Measurements from ENCODE around the gene RAET1E. TPM values are rescaled to one million over a fixed set of nuclear protein-coding genes. Genes with fewer than 3 reads are reported as not detected.
A peak's percentile ranks its signal among the peaks of the same experiment; 100 is the strongest.
"Not testable (repeated sequence)": the region's sequence is repeated elsewhere in the genome, so short reads cannot be mapped to it uniquely, and the experiment has no call there.

The RAET1E gene, protein sequence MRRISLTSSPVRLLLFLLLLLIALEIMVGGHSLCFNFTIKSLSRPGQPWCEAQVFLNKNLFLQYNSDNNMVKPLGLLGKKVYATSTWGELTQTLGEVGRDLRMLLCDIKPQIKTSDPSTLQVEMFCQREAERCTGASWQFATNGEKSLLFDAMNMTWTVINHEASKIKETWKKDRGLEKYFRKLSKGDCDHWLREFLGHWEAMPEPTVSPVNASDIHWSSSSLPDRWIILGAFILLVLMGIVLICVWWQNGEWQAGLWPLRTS
- not detected for total RNA-seq

DNA sequence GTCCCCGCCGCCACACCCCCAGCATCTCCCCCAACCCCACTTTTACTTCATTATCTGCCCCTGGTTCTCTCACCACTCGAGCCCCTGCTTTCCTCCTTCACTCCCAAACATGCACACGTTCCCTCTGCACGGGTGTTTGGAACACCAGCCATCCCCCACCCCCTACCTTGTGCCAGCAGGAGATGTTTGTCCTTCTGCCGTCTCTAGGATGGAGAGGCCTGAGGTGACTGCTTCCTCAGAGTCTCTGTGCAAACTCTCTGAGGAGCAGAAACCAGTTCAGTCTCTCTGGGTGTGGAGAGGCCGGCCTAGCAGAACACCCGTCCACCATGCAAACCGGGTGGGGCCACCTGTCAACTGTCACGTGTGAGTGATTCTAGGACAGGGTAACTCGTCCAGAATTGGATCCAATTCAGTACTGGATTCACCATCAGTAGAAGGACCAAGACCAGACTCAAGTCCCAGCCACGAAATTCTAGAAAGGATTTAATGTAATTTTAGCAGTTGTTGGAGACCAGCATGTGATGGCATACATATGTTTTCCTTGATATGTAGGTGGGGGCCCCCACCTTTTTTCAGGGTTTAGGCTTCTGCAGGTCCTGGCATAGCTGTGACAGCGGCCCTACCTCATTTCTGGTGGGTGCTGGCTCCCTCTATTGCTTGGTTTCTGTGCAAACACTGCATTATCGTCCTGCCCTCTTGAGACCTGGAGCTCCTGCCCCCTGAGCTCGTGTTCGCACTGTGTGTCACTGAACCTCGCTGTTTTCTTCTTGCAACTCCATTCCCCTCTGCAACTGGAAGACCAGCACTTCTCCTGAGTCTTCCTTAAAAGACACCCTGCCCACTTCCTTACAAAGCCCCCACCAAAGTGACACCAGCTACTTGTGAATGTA is at the start of gene RAET1E:
Gene RAET1E, minus strand, starts transcription at position 259 of the 890 bp plus-strand sequence. CDS start 7,212 bp downstream, outside the sequence.
- no peak for DNase-seq (ENCODE audit: low spot score)
- no peak for ATAC-seq

DNA sequence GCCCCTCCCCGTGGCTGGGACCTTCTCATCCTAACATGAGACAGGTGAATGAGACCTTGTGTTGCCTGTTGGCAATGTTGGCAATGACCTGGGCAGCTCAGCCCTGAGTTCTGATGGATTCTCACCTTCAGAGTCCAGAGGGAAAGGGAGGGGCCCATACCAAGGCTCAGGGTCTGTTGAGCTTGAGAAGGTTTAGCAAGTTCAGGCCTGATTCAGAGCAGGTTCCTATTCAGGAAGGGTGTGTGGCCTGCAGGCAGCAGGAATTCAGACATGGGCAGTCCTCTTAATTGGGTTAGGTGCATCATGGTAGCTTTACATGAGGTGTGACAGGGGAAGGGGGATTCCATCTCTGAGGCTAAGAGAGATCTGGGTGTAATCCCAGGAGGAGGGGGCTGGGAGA is 49.6 kb upstream of the RAET1E start:
- DNase-seq (ENCODE audit: low spot score); ATAC-seq: not testable (repeated sequence)

DNA sequence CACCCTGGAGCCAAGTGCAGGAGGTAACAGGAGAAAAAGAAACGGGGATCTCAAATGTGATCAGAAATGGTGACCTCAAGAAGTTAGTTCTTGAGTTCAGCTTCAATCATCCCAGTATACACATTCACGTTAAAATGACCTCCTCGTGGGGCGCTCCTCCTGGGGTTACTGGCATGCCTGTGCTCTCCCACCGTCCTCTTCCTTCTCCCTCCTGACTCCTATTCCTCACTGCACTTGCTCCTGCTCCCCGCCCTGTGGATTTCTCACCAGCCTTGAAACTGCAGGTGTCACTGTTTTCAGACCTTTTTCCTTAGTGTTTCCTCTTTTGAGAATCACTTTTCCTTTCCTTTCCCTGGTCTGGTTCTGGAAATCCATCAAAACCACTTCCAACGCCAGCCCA is 48.7 kb upstream of the RAET1E start:
- not testable (repeated sequence) for DNase-seq (ENCODE audit: low spot score)

DNA sequence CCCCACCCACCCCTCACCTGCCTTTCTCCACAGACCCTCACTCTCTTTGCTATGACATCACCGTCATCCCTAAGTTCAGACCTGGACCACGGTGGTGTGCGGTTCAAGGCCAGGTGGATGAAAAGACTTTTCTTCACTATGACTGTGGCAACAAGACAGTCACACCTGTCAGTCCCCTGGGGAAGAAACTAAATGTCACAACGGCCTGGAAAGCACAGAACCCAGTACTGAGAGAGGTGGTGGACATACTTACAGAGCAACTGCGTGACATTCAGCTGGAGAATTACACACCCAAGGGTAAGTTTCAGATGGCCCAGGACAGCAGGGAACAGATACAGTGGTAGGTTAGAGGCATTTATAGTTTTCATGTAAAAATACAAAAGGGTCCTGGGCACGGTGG is 47.4 kb upstream of the RAET1E start:
- not testable (repeated sequence) for ATAC-seq; DNase-seq (ENCODE audit: low spot score)

More for the DNA sequence above, 48.7 kb upstream of the RAET1E start:
- ATAC-seq: not testable (repeated sequence)

DNA sequence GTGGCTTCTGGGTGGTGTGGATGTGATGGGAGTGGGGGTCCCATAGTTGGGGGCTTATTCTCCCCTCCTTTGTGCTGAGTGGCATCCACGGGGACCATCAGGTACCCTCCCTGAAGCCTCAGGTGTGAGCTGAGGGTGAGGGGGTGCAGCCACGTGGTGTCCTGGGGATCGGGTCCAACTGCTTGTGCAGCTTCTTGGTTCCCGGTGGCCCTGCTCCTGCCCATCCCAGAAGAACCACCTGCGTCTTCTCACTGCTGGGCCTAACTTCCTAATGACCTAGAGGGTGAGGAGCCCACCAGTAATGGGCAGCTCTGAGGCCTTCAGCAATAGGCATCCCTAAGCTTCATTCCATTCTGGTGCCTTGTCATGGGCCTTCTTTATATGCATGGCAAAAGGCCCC is 45.4 kb upstream of the RAET1E start:
- not testable (repeated sequence) for ATAC-seq
- peak; percentile 31 for DNase-seq (ENCODE audit: low spot score)

DNA sequence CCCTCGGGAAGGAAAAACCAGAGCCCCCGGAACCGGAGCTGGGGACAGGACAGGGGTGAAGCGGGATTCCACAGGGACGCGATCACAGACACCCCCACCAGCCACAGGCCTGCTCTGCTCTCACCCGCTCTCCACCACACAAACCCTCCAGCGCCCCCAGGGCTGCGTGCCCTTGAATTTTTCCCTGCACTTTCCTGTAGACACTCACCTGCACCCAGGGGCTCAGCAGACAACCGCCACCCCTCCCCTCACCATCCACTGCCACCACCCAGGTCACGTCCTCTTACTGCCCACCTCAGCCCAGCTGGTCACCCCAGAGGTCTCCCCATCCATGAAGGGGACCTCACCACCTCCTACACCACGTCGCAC is 44.5 kb upstream of the RAET1E start:
- no peak for ATAC-seq
- DNase-seq (ENCODE audit: low spot score): peak; percentile 31

DNA sequence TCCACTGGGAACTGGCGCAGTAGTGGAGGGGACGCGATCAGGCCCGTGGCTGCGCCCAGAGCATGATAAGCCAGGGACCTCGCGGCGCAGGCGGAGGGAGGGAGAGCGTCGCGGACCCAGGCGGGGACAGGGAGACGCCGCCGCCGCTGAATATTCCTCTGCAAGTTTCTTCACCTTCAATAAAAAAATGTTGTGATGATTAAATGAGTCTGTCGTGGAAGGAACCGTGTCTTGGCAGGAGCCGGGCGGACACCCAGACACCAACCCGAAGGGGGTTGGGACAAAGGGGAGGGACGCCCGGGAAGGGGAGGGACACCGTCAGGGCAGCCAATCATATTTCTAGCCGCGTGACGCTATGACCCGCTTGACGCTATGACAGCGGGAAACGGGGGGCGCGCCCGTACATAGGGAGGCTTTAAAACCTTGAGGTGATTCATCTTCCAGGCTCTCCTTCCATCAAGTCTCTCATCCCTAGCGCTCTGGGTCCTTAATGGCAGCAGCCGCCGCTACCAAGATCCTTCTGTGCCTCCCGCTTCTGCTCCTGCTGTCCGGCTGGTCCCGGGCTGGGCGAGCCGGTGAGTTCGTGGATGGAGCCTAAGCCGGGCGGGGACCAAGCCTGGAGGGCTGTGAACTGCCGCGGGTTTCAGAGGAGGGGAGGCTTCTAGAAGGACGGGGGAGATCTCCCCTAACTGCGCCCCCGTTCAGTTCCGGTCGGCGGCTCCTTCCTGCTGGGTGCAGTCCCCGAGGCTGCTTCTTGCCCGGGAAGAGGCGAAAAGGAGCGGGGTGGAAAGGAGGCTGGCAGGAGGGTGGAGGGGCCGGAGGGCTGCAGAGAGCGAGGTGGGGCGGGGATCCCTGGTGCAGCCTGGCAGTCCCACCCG is 43.9 kb upstream of the RAET1E start, which contains the start of gene ULBP2:
Gene ULBP2, plus strand, starts transcription at position 432 of the 878 bp plus-strand sequence. Its CDS starts 59 bp downstream, at position 491.
- ATAC-seq (peak; percentile 90), DNase-seq (ENCODE audit: low spot score) (peak; percentile 76)

DNA sequence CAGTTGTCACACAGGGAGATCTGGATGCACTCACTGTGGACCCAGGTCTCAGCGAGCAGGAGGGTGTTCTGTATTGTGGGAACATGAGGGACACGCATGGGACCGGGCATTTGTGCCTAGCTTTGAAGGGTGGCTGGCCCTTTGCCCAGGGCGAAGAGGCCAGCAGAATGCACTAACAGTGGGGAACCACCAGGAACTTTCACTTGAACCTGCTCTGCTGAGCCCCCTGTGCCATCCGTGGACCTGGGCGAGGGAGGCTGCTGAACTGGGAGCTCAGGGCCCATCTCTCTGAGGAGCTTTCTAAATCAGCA is 42.7 kb upstream of the RAET1E start:
- ATAC-seq: no peak
- no peak for DNase-seq (ENCODE audit: low spot score)

DNA sequence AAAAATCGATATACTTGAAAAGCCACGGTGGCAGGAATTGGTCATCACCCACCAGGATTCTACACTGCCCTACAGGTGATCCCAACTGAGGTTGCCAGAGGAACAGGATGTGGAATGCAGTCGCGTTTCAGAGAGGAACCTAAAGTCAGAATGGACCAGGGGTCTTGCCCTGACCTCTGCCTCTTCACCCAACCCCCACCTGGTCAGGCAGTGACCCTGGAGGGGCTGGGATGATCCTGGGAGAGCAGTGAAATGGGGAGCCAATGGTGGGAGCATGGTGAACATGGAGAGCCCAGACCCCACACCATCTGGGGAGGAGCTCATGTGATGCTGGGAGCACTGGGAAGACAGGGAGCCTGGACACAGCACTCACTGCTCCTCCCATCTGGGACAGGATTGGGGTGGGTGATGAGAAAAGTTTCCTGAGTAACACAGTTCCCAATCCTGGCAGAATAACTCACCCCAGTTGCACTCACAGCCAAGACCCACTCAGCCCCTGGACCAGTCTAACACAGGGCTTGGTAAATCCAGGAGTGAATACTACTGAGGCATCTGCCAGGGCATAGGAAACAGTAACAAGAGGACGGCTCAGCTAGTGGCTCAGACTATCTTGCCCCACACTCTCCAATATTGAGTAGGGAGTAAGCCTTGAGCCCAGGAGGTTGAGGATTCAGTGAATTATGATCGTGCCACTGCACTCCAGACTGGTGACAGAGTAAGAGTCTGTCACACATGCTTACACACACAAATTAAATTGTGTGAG is 42.2 kb upstream of the RAET1E start:
- DNase-seq (ENCODE audit: low spot score) (no peak), ATAC-seq (no peak)

DNA sequence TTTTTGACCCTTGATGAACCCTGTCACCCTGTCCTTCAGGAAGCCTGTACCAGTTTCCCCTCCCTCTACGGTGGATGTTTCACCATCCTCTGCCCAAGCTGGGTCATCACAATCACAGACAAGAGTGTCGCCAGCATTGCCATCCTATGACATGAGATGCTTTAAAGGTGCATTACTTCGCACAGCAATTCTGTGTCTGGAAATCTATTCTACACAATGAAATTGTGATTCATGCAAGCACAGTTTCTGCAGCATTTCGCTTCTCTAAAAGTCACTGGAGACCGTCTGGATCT is 41.4 kb upstream of the RAET1E start:
- DNase-seq (ENCODE audit: low spot score): no peak
- ATAC-seq: no peak

DNA sequence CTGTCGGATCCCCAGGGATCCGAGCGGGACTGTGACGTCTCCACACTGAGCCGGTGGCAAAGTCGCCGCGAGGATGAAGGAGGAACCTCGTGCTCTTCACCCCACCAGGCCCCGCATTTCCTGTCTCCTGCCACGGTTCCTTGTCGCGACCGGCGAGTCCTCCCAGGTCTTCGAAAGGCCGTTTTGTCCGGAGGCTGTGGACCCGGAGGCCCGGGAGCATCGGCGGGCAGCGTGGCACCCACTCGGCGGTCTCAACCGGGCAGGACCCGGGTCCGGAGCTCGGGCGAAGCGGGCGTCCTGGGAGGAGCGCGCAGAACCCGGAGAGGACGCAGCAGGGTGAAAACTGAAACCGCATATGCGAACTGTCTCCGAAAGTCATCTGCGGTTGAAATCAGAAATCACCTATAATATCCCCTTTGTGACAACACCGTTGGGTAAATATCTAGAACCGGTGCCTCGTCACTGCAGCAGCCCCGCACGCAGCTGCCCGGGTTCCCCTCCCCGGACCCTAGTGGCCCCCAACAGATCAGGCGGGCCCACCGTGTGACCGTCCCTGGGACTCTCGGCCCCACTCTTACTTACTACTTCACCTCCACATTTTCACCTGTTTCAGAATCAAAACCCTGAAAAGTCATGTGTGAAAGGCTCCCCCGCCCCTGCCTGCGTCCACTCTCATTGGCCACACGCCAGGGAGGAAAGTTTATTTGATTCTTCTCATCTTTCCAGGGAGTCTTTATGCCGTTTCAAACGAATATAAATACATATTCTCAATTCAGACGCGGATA is 40.9 kb upstream of the RAET1E start:
- DNase-seq (ENCODE audit: low spot score): no peak
- ATAC-seq: peak; percentile 15

DNA sequence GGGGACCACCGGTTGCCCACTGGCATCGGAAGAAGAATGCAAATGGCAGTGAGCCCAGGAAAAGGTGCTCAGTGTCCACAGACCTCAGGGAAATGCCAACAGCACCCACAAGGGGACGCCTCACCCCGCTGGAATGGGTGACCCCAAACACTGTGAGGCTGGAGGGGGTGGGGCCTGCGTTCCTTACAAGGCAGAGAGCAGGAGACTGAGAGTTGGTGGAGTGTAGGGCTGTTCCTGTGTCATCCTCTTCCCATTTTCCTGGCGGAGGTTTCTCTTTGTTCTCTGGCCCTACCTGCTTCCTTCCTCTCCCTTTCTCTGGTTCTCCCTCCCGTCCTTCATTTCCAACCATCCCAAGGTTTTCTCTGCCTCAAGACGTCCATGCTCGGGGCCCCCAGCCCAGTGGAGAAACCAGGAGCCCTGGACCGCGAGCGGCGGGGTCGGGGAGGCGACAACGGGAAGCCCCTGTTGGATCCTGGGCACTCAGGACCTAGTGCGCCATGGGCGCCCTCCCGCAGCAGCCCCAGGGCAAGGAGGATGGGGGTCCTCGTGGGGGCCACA is 40.2 kb upstream of the RAET1E start:
- not testable (repeated sequence) for DNase-seq (ENCODE audit: low spot score)
- ATAC-seq: peak; percentile 36

DNA sequence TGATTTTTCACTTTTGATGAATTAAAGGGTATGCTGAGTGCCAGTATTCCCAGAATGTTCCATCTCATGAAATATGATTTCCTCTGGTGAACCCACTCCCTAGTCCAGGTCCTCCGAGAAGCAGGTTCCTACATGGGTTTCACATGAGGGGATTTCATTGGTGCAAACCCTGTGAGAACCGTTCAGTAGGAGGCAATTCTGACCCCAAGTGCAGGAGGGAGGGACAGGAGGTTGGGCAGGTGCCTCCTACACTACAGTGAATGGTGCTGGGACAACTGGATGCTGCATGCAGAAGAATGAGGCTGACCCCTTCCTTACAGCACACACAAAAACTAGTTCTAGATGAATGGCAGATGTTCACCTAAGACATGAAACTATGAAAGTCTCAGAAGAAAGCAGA is 38.8 kb upstream of the RAET1E start:
- ATAC-seq (no peak), DNase-seq (ENCODE audit: low spot score) (no peak)

DNA sequence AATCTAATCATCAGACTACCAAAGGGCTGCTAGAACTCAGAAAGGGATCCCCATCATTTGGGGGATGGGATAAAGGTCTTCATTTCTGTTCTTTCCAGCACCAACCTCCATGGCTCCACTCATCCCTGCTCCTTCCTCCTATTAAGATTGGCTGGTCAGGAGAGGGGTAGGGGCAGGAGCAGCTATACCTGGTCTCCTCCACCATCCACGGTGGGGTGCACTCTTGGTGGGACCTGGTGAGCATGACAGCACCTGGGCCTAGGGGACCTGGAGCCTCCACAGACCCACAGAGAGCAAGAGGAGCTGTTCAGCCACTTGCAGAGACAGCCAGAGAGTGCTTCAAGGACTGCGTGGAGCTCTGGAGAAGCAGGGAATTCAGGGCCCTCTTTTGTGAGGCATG is 37.8 kb upstream of the RAET1E start:
- ATAC-seq (no peak), DNase-seq (ENCODE audit: low spot score) (no peak)

DNA sequence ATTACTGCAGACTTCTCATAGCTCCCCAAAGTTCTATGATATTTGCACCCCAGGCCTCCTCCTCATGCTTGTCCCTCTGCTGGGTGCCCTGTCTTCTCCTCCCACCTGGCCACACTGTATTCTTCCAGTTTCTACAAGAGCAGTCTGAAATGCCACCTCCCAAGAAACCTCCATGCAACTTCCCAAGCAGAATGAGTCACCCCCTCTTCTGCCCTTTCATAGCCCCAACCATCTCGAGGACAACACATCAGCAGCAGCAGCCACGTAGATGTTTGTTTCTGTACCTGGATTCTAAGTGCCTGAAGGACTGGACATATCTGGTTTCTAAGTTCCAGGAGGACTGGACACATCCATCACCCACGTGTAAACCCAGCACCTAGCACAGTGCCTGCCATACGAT is 37.3 kb upstream of the RAET1E start:
- DNase-seq (ENCODE audit: low spot score): no peak
- no peak for ATAC-seq

DNA sequence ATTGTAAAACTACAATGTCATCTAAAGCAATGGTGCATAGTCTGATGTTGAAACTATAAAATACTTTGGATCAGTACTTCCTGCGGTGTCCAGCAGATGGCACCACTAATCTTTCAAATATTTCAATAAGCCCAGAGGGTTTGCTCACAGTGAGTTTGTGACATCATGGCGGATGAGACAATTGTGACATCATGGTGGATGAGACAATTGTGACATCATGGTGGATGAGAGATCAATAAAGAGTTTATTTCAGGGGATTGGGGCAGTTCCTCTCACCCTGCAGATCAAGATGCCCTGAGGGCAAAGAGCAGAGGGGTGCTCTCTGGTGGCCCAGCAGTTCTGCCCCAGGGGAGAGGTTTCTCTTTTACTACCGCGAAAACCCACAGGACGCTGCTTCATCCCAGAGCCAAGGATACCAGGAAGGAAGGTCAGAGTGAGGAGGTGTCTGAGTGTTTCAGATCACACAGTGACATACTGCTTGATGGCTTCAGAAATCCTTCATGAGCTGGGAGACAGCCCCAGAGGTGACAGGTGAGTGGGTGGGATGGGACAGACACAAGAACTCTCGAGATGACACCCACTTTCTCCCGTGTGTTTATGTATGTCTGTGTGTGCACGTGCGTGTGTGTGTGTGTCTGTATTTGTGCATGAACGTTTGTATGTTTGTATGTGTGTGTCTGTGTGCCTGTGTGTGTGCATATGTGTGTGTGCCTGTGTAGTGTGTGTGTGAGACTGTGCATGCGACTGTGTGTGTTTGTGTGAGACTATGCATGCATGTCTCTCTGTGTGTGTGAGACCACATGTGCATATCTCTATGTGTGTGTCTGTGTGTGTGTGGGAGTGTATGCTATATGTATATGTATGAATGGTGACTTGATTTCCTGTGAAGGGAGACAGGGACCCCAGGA is 36.6 kb upstream of the RAET1E start:
- peak; percentile 56 for DNase-seq (ENCODE audit: low spot score)
- peak; percentile 89 for ATAC-seq

DNA sequence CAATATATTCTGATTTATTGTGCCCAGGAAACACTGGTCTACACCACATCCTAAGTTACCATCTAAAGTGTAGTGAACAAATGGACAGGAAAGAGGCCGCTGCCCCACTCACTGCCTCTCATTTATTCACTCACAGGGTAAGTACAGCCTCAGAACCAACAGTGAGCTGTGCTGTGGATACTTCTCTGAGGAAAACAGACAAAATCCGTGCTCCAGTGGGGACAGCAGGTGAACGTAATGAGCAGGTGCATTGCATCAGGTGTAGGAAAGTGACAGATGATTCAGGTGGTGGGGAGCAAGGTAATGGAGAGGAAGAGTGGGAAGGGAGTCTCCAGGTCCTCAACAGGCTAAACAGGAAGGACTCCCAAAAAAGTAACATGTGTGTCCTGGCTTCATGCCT is 35.5 kb upstream of the RAET1E start:
- DNase-seq (ENCODE audit: low spot score) (peak; percentile 16), ATAC-seq (no peak)

DNA sequence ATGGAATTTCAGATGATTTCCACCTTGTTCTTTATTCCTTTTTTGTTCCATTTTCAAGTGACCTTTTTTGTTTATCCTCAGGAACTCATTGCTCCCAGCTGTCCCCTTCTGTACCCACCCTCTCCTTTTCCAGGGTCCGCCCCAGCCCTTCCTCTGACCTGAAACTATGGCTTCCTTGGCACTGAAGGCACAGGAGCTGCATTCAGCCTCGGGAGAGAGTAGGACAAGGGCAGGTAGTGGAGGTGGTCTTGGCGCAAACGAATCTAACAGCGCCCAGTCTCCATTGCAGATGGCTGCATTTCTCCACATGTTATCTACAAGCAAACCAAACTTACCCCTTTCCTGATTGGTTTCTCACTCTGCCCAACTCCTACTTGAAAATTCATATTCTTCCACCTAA is 35.1 kb upstream of the RAET1E start:
- peak; percentile 21 for DNase-seq (ENCODE audit: low spot score)
- no peak for ATAC-seq
